Uterus (tissue), 2 donors: ENCODE results near the gene GATA3.

ENCODE experiments used
- CTCF ChIP-seq, 4 experiments: fragments of 200-600 bp in 2 of 4; fragments of 450-650 bp in 2 of 4; sonication (generic) in 2 of 4; IDR thresholded peaks; one replicate each; pipeline ENCODE4 v1.5.1; 2016 to 2019; ENCODE audit warnings: antibody characterized with exemption in 4 of 4, mild to moderate bottlenecking in 2 of 4, moderate library complexity in 1 of 4
- POLR2A ChIP-seq, 2 donors: fragments of 450-650 bp; IDR thresholded peaks; one replicate each; pipeline ENCODE4 v1.6.1; 2016; ENCODE audit warnings: antibody characterized with exemption in 2 of 2, mild to moderate bottlenecking in 1 of 2, moderate library complexity in 1 of 2

DNA sequence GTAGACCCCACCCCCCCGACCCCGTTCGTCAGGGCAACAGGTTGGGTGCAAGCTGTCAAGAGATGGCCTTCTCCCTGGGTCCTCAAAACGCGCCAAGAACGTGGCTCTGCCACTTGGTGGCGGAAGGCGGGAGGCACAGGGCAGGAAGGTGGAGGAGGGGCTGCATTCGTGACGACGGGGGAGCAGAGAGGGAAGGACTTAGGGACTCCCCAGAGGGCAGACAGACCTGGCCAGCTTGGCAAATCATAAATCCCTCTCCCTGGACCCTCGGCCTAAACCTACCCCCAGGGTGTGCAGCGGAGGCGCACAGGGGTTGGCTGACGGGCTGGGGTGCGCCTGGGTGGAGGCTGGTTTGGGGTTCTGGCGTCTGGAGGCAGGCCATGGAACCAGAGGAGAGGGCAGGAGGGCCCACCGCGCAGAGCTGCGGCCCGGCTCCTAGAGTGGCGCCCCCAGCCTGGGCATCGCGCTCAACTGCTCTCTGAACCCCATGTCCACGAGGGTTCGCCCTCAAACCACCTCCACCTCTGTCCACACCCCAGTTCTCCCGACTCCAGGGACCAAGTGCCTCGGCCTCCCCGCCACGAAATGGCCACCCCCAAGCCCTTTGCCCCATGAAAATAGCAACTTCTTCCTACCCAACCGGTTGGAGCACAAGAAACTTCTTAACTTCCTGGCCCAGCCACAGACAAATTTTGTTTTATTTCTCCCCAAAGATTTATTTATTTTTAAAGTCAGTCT lies 10.8 kb upstream of the GATA3 start:
- TF ChIP-seq CTCF (IDR thresholded peaks at IDR 0.05): no peak
- TF ChIP-seq POLR2A (IDR thresholded peaks at IDR 0.05): no peak
